NCI-H2171 treated with DMSO at 0.1 percent for 48 hours (cell line): ENCODE results near the gene NPIPB12.
"Not testable (repeated sequence)": the region's sequence is repeated elsewhere in the genome, so short reads cannot be mapped to it uniquely, and the experiment has no call there.

Experiments
- DNase-seq: peaks from one replicate; lab custom pipeline; 2025; lab: John Stamatoyannopoulos, UW

NPIPB12 gene

GRCh38 chr16:29506308-29506707 is at the start of gene NPIPB12:
NPIPB12 (minus strand) TSS chr16:29506408.
- DNase-seq = not testable (repeated sequence)

- DNase-seq = not testable (repeated sequence)
These were observed 15.3 kb upstream of the NPIPB12 start for GRCh38 chr16:29521520-29521919.

GRCh38 chr16:29482276-29482675 is 23.9 kb downstream of the NPIPB12 start:
- DNase-seq = not testable (repeated sequence)

- DNase-seq = not testable (repeated sequence)
These were observed 34.1 kb downstream of the NPIPB12 start for GRCh38 chr16:29472065-29472464.

- not testable (repeated sequence) for DNase-seq
These were observed 36.5 kb downstream of the NPIPB12 start for GRCh38 chr16:29469660-29470059.

- not testable (repeated sequence) for DNase-seq
These were observed 38.4 kb downstream of the NPIPB12 start for GRCh38 chr16:29467654-29468366.

GRCh38 chr16:29466904-29467303 is 39.3 kb downstream of the NPIPB12 start:
- not testable (repeated sequence) for DNase-seq

GRCh38 chr16:29465985-29466824 is 40.0 kb downstream of the NPIPB12 start:
- DNase-seq = not testable (repeated sequence)

- not testable (repeated sequence) for DNase-seq
These were observed 45.6 kb downstream of the NPIPB12 start for GRCh38 chr16:29460647-29461030.

- not testable (repeated sequence) for DNase-seq
These were observed 46.2 kb downstream of the NPIPB12 start, which contains the start of gene SULT1A4 for GRCh38 chr16:29459706-29460646. SULT1A4 (plus strand) TSS chr16:29459913; CDS start chr16:29461386, 1,473 bp downstream.

- DNase-seq = not testable (repeated sequence)
These were observed 48.5 kb downstream of the NPIPB12 start for GRCh38 chr16:29457660-29458059.

GRCh38 chr16:29454828-29455227 is 51.4 kb downstream of the NPIPB12 start:
- DNase-seq = not testable (repeated sequence)

GRCh38 chr16:29454269-29454668 is 51.9 kb downstream of the NPIPB12 start, which contains the start of the genes BOLA2 and SLX1B:
BOLA2 (minus strand) TSS chr16:29454351; CDS start chr16:29454253, 98 bp downstream.
SLX1B (plus strand) TSS chr16:29454533.
- DNase-seq = not testable (repeated sequence)

- not testable (repeated sequence) for DNase-seq
These were observed 52.5 kb downstream of the NPIPB12 start for GRCh38 chr16:29453754-29454153.
